H9 (cell line): Measurements from ENCODE around the gene DOCK1. TPM values are rescaled to one million over a fixed set of nuclear protein-coding genes. Genes with fewer than 3 reads are reported as not detected.

Experiments
- DNase-seq: peaks from one replicate; pipeline ENCODE4 v3.0.0-alpha.2; 2017
- H2AFZ ChIP-seq: one replicate; pipeline ENCODE4 v1.6.1; 2013; ENCODE audit warnings: mild to moderate bottlenecking, low read length, control low read depth, moderate library complexity
- H2AK5ac ChIP-seq: 2 replicates; pipeline ENCODE4 v1.6.1; 2013; ENCODE audit warnings: low read length, control low read depth, mixed read lengths; ENCODE audit not compliant: insufficient read length
- H2BK120ac ChIP-seq: one replicate; pipeline ENCODE4 v1.6.1; 2013; ENCODE audit warnings: low read depth, mild to moderate bottlenecking, low read length, control low read depth, inconsistent platforms; ENCODE audit not compliant: poor library complexity, severe bottlenecking
- H2BK12ac ChIP-seq: 2 replicates; pipeline ENCODE4 v1.6.1; 2013; ENCODE audit warnings: low read length, control low read depth, mixed read lengths, low read depth; ENCODE audit not compliant: insufficient read length
- H2BK15ac ChIP-seq: 2 replicates; pipeline ENCODE4 v1.6.1; 2013; ENCODE audit warnings: low read depth, low read length, control low read depth
- H2BK20ac ChIP-seq: one replicate; pipeline ENCODE4 v1.6.1; 2013; ENCODE audit warnings: low read depth, mild to moderate bottlenecking, low read length, control low read depth, inconsistent platforms; ENCODE audit not compliant: poor library complexity, severe bottlenecking
- H2BK5ac ChIP-seq: 2 replicates; pipeline ENCODE4 v1.6.1; 2013; ENCODE audit warnings: low read length, control low read depth, mixed read lengths; ENCODE audit not compliant: insufficient read length
- H3K14ac ChIP-seq: 2 replicates; pipeline ENCODE4 v1.6.1; 2013; ENCODE audit warnings: low read length, control low read depth; ENCODE audit not compliant: insufficient read depth
- H3K18ac ChIP-seq: 2 replicates; pipeline ENCODE4 v1.6.1; 2013; ENCODE audit warnings: low read depth, mild to moderate bottlenecking, mixed read lengths, low read length, control low read depth; ENCODE audit not compliant: insufficient read length
- H3K23ac ChIP-seq: 2 replicates; pipeline ENCODE4 v1.6.1; 2013; ENCODE audit warnings: low read length, control low read depth, mixed read lengths, low read depth; ENCODE audit not compliant: insufficient read length
- H3K23me2 ChIP-seq: 2 replicates; pipeline ENCODE4 v1.6.1; 2013; ENCODE audit warnings: low read depth, mild to moderate bottlenecking, mixed read lengths, low read length, control low read depth; ENCODE audit not compliant: insufficient read length, poor library complexity, severe bottlenecking
- H3K27ac ChIP-seq: 2 replicates; pipeline ENCODE4 v1.5.1; 2013; ENCODE audit warnings: low read length, control low read depth, mixed read lengths, low read depth; ENCODE audit not compliant: insufficient read length
- H3K27me3 ChIP-seq: 2 replicates; pipeline ENCODE4 v1.6.1; 2013; ENCODE audit warnings: low read length, control low read depth, inconsistent platforms; ENCODE audit not compliant: insufficient read depth
- H3K4ac ChIP-seq: 2 replicates; pipeline ENCODE4 v1.6.1; 2013; ENCODE audit warnings: low read depth, mild to moderate bottlenecking, control low read depth, inconsistent platforms, low read length, moderate library complexity
- H3K4me1 ChIP-seq: 2 replicates; pipeline ENCODE4 v1.6.1; 2013; ENCODE audit warnings: low read length, control low read depth, inconsistent platforms; ENCODE audit not compliant: insufficient read depth
- H3K4me2 ChIP-seq: 2 replicates; pipeline ENCODE4 v1.6.1; 2013; ENCODE audit warnings: low read length, control low read depth, mixed read lengths; ENCODE audit not compliant: insufficient read length, insufficient read depth
- H3K56ac ChIP-seq: 2 replicates; pipeline ENCODE4 v1.6.1; 2013; ENCODE audit warnings: low read depth, mild to moderate bottlenecking, mixed read lengths, low read length, control low read depth; ENCODE audit not compliant: insufficient read length
- H3K79me1 ChIP-seq: 2 replicates; pipeline ENCODE4 v1.6.1; 2013; ENCODE audit warnings: low read depth, mild to moderate bottlenecking, moderate library complexity, low read length, control low read depth, inconsistent platforms; ENCODE audit not compliant: insufficient read depth, poor library complexity, severe bottlenecking
- H3K79me2 ChIP-seq: 2 replicates; pipeline ENCODE4 v1.6.1; 2013; ENCODE audit warnings: low read length, control low read depth, inconsistent platforms; ENCODE audit not compliant: insufficient read depth
- H3K9ac ChIP-seq: 2 replicates; pipeline ENCODE4 v1.6.1; 2013; ENCODE audit warnings: low read length, control low read depth, mixed read lengths; ENCODE audit not compliant: insufficient read length; ENCODE audit errors: extremely low read depth
- H3K9me3 ChIP-seq: one replicate; pipeline ENCODE4 v1.6.1; 2013; ENCODE audit warnings: low read depth, low read length, inconsistent platforms; ENCODE audit not compliant: control insufficient read depth
- H3T11ph ChIP-seq: one replicate; pipeline ENCODE4 v1.6.1; 2013; ENCODE audit warnings: mild to moderate bottlenecking, low read length, control low read depth, inconsistent platforms
- H4K20me1 ChIP-seq: one replicate; pipeline ENCODE4 v1.6.1; 2013; ENCODE audit not compliant: control insufficient read depth, insufficient read length, insufficient read depth
- H4K5ac ChIP-seq: 2 replicates; pipeline ENCODE4 v1.6.1; 2013; ENCODE audit warnings: low read depth, mild to moderate bottlenecking, mixed read lengths, low read length, control low read depth; ENCODE audit not compliant: insufficient read length
- H4K8ac ChIP-seq: replicated peaks from 2 replicates; pipeline ENCODE4 v1.6.1; 2013; ENCODE audit warnings: low read length, control low read depth, mixed read lengths, low read depth; ENCODE audit not compliant: insufficient read length
- H4K91ac ChIP-seq: 2 replicates; pipeline ENCODE4 v1.6.1; 2013; ENCODE audit warnings: low read depth, mild to moderate bottlenecking, moderate library complexity, mixed read lengths, low read length, control low read depth; ENCODE audit not compliant: insufficient read length
- H3K27ac Mint-ChIP-seq, 3 experiments: 2 replicates in 2 of 3; 3 replicates in 1 of 3; pipeline ENCODE4 v1.8.0; 2020 to 2021; ENCODE audit warnings: mixed read lengths in 3 of 3, mild to moderate bottlenecking in 1 of 3, moderate library complexity in 1 of 3
- H3K27me3 Mint-ChIP-seq: 2 replicates; pipeline ENCODE4 v1.8.0; 2021; ENCODE audit warnings: low read depth, mild to moderate bottlenecking, moderate library complexity, mixed read lengths
- H3K36me3 Mint-ChIP-seq, 3 experiments: 2 replicates in 2 of 3; 3 replicates in 1 of 3; pipeline ENCODE4 v1.8.0; 2020 to 2021; ENCODE audit warnings: low read depth in 3 of 3, mixed read lengths in 3 of 3; ENCODE audit not compliant: insufficient read depth in 1 of 3
- H3K4me1 Mint-ChIP-seq, 2 experiments: 2 replicates each; pipeline ENCODE4 v1.8.0; 2020; ENCODE audit warnings: mixed read lengths in 2 of 2
- H3K4me3 Mint-ChIP-seq, 2 experiments: 2 replicates in 1 of 2; 3 replicates in 1 of 2; pipeline ENCODE4 v1.8.0; 2020 to 2021; ENCODE audit warnings: mild to moderate bottlenecking in 2 of 2, mixed read lengths in 2 of 2, moderate library complexity in 1 of 2
- H3K9me3 Mint-ChIP-seq, 2 experiments: 2 replicates in 1 of 2; 3 replicates in 1 of 2; pipeline ENCODE4 v1.8.0; 2020; ENCODE audit warnings: mild to moderate bottlenecking in 2 of 2, mixed read lengths in 2 of 2, moderate library complexity in 1 of 2
- WGBS: extraction: QIAGEN DNeasy Blood & Tissue Kit; methylation state at CpG from one replicate; pipeline ENCODE4 v1.1.7; 2013; ENCODE audit warnings: missing lambda C conversion rate, low lambda C conversion rate, mixed read lengths; ENCODE audit not compliant: insufficient read length; ENCODE audit errors: extremely low coverage; 5-methylcytosine and 5-hydroxymethylcytosine counted together
- total RNA-seq: library from RNA; stranded (reverse); gene quantifications from 2 replicates; pipeline ENCODE4 v1.2.1, GENCODE V29; 2021
- TF ChIP-seq, protein P1 (sequence below): fragments of 200-600 bp; sonication (generic); conservative IDR thresholded peaks from 3 replicates; pipeline ENCODE4 v1.8.0; 2021; ENCODE audit warnings: antibody characterized with exemption, mild to moderate bottlenecking

DOCK1 gene
- total RNA-seq, 1 experiment from 2014 or later: 57.0 TPM

DNA sequence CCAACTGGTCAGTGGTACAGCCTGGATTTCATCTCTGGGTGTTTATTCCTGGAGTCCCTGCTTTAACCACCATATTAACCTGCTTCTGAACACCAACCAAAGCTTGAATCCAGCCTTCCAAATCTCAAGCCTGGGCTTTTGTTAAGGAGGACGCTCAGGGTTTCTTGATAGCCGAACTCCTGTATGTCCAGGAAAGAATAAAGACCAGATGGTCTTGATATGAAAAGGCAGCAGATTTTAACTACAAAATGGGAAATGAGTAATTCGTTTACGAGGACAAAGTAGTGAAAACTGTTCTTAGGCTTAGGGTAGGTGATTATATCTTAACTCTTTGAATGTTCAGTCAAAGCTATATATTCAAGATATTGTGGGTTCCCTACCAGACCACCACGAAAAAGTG lies 420.3 kb downstream of the DOCK1 start:
- TF ChIP-seq, protein P1, sequence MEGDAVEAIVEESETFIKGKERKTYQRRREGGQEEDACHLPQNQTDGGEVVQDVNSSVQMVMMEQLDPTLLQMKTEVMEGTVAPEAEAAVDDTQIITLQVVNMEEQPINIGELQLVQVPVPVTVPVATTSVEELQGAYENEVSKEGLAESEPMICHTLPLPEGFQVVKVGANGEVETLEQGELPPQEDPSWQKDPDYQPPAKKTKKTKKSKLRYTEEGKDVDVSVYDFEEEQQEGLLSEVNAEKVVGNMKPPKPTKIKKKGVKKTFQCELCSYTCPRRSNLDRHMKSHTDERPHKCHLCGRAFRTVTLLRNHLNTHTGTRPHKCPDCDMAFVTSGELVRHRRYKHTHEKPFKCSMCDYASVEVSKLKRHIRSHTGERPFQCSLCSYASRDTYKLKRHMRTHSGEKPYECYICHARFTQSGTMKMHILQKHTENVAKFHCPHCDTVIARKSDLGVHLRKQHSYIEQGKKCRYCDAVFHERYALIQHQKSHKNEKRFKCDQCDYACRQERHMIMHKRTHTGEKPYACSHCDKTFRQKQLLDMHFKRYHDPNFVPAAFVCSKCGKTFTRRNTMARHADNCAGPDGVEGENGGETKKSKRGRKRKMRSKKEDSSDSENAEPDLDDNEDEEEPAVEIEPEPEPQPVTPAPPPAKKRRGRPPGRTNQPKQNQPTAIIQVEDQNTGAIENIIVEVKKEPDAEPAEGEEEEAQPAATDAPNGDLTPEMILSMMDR: no peak
- Histone ChIP-seq H3K79me2 (no peaks in the 10 kb centered on the region), H4K5ac (no peak overlapping the region), H3K14ac (no peak overlapping the region), H3K18ac (no peak overlapping the region), H2AK5ac (no peak overlapping the region), H2BK20ac (no peak overlapping the region), H3T11ph (no peak overlapping the region), H3K9me3 (no peaks in the 10 kb centered on the region), H4K91ac (no peak overlapping the region), H2BK120ac (no peak overlapping the region), H3K27me3 (no peaks in the 10 kb centered on the region), H2BK15ac (no peak overlapping the region), H2BK12ac (no peak overlapping the region), H3K23ac (no peak overlapping the region), H3K79me1 (no peaks in the 10 kb centered on the region), H3K4ac (no peak overlapping the region), H3K23me2 (no peaks in the 10 kb centered on the region), H3K4me1 (no peaks in the 10 kb centered on the region), H3K56ac (no peak overlapping the region), H2AFZ (no peak overlapping the region), H3K4me2 (no peak overlapping the region), H3K9ac (no peak overlapping the region), H2BK5ac (no peak overlapping the region), H4K8ac (no peak overlapping the region), H3K27ac (no peak overlapping the region), H4K20me1 (no peaks in the 10 kb centered on the region)
- Mint-ChIP-seq H3K4me3 (no peak overlapping the region), H3K27me3 (no peaks in the 10 kb centered on the region), H3K4me1 (no peaks in the 10 kb centered on the region), H3K9me3 (no peaks in the 10 kb centered on the region), H3K27ac (no peak overlapping the region), H3K36me3 (no peaks in the 10 kb centered on the region)
- no CpG with 5 or more reads among the region's 5 CpGs for WGBS
- no peak for DNase-seq
